Trophoblast cell (in vitro differentiated cells and primary cell): Measurements from ENCODE around the gene ARNT2.

ENCODE experiments used
- DNase-seq, 2 donors: peaks; one replicate each; pipeline ENCODE4 v3.0.0-alpha.2; 2016
- H2AFZ ChIP-seq: 2 replicates; pipeline ENCODE4 v1.6.1; 2013; ENCODE audit warnings: low read length, moderate library complexity, mild to moderate bottlenecking; ENCODE audit not compliant: insufficient read depth, poor library complexity
- H2AK5ac ChIP-seq: 2 replicates; pipeline ENCODE4 v1.6.1; 2013; ENCODE audit warnings: mild to moderate bottlenecking, low read length
- H2BK120ac ChIP-seq: 2 replicates; pipeline ENCODE4 v1.6.1; 2013; ENCODE audit warnings: low read length, mild to moderate bottlenecking, moderate library complexity; ENCODE audit not compliant: insufficient read depth, poor library complexity
- H2BK12ac ChIP-seq: 2 replicates; pipeline ENCODE4 v1.6.1; 2013; ENCODE audit warnings: mild to moderate bottlenecking, low read length, moderate library complexity
- H2BK5ac ChIP-seq: 2 replicates; pipeline ENCODE4 v1.6.1; 2013; ENCODE audit warnings: low read length, low read depth, moderate library complexity, mild to moderate bottlenecking; ENCODE audit not compliant: poor library complexity
- H3K14ac ChIP-seq: 2 replicates; pipeline ENCODE4 v1.6.1; 2013; ENCODE audit warnings: mild to moderate bottlenecking, low read length
- H3K18ac ChIP-seq: 2 replicates; pipeline ENCODE4 v1.6.1; 2013; ENCODE audit warnings: mild to moderate bottlenecking, low read length
- H3K23ac ChIP-seq: 2 replicates; pipeline ENCODE4 v1.6.1; 2013; ENCODE audit warnings: low read length
- H3K27ac ChIP-seq: 2 replicates; pipeline ENCODE4 v1.5.1; 2013; ENCODE audit warnings: low read depth, mild to moderate bottlenecking, inconsistent platforms, low read length, moderate library complexity
- H3K27me3 ChIP-seq: 2 replicates; pipeline ENCODE4 v1.6.1; 2013; ENCODE audit warnings: inconsistent platforms, mild to moderate bottlenecking, low read length, moderate library complexity; ENCODE audit not compliant: insufficient read depth
- H3K36me3 ChIP-seq, 2 experiments: 1 replicate in 1 of 2; 2 replicates in 1 of 2; pipeline ENCODE4 v1.6.1; 2013; ENCODE audit warnings: low read length in 2 of 2, mild to moderate bottlenecking in 2 of 2, moderate library complexity in 1 of 2; ENCODE audit not compliant: insufficient read depth in 2 of 2, control insufficient read depth in 1 of 2
- H3K4ac ChIP-seq: 2 replicates; pipeline ENCODE4 v1.6.1; 2013; ENCODE audit warnings: low read depth, mild to moderate bottlenecking, low read length, moderate library complexity
- H3K4me1 ChIP-seq, 2 experiments: 1 replicate in 1 of 2; 2 replicates in 1 of 2; pipeline ENCODE4 v1.6.1; 2013; ENCODE audit warnings: low read length in 2 of 2, mild to moderate bottlenecking in 2 of 2, moderate library complexity in 1 of 2; ENCODE audit not compliant: insufficient read depth in 2 of 2, control insufficient read depth in 1 of 2
- H3K4me2 ChIP-seq: 2 replicates; pipeline ENCODE4 v1.6.1; 2013; ENCODE audit warnings: inconsistent platforms, mild to moderate bottlenecking, low read length, moderate library complexity
- H3K4me3 ChIP-seq: 2 replicates; pipeline ENCODE4 v1.5.1; 2013; ENCODE audit warnings: mild to moderate bottlenecking, low read depth, low read length, inconsistent platforms
- H3K79me1 ChIP-seq: one replicate; pipeline ENCODE4 v1.6.1; 2013; ENCODE audit warnings: low read length
- H3K79me2 ChIP-seq: 2 replicates; pipeline ENCODE4 v1.6.1; 2013; ENCODE audit warnings: low read length, mild to moderate bottlenecking; ENCODE audit not compliant: control insufficient read depth, insufficient read depth, poor library complexity
- H3K9ac ChIP-seq: 2 replicates; pipeline ENCODE4 v1.6.1; 2013; ENCODE audit warnings: mild to moderate bottlenecking, low read length
- H3K9me3 ChIP-seq: 2 replicates; pipeline ENCODE4 v1.6.1; 2013; ENCODE audit warnings: low read depth, mild to moderate bottlenecking, control low read depth, inconsistent platforms, low read length; ENCODE audit not compliant: insufficient read depth
- H4K12ac ChIP-seq: 2 replicates; pipeline ENCODE4 v1.6.1; 2013; ENCODE audit warnings: low read depth, mild to moderate bottlenecking, low read length, moderate library complexity
- H4K8ac ChIP-seq: 2 replicates; pipeline ENCODE4 v1.6.1; 2013; ENCODE audit warnings: low read depth, mild to moderate bottlenecking, low read length, moderate library complexity
- H4K91ac ChIP-seq: one replicate; pipeline ENCODE4 v1.6.1; 2013; ENCODE audit warnings: low read depth, mild to moderate bottlenecking, low read length, moderate library complexity
- WGBS: extraction: QIAGEN DNeasy Blood & Tissue Kit; methylation state at CpG from one replicate; pipeline ENCODE4 v1.1.7; 2013; ENCODE audit warnings: missing lambda C conversion rate; ENCODE audit not compliant: insufficient read length, insufficient coverage; ENCODE audit errors: extremely low coverage; 5-methylcytosine and 5-hydroxymethylcytosine counted together

ARNT2 gene

DNA sequence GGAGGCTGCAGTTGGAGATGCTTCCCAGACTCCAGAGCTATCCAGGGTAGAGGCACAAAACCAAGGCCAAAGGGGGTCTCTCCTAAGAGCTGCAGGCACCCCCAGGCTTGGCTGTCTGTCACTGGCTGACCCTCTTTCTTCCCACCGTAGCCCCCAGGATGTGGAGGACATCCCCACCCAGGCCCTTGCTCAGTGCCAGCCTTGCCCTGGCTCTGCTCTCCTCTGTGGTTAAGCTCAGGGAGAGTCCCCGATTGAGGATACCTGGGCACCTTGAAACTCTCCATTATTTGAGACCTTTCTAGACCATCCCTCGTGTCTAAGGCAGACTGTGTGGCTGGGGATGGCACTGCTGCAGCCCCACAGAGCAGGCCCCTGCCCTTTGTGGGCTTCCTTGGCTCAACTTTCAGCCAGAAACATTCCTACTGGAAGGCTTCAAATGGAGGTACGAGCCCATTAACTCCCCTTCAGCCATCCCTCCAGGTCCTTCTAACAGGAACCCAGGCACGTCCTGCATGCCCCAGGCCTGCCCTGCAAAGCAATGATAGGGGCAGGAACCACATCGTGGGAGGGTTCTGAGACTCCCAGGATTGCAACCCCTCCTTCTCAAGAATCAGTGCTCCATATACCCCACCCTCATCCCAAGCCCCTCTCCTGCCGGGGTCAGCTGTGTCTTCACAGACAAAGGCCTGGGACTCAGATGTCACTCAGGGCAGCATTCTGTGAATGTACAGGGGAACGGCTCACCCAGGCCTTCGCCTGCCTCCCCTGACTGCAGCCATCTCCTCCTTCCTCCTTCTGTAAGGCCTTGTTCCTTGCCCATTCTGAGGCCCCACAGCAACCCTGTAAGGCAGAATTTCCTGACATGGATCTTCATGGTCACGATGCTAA lies 188.0 kb downstream of the ARNT2 start:
- Histone ChIP-seq H3K79me1 (no peaks in the 10 kb centered on the region), H3K18ac (no peak overlapping the region), H3K36me3 (no peaks in the 10 kb centered on the region), H3K27me3 (no peaks in the 10 kb centered on the region), H2BK12ac (no peak overlapping the region), H3K4ac (no peak overlapping the region), H3K4me3 (no peak overlapping the region), H3K4me1 (no peaks in the 10 kb centered on the region), H3K4me2 (no peak overlapping the region), H4K12ac (no peak overlapping the region), H3K14ac (no peak overlapping the region), H3K9me3 (no peaks in the 10 kb centered on the region), H2BK120ac (no peak overlapping the region), H3K23ac (no peak overlapping the region), H3K27ac (no peak overlapping the region), H3K9ac (no peak overlapping the region), H4K91ac (no peak overlapping the region), H3K79me2 (no peaks in the 10 kb centered on the region), H2AK5ac (no peak overlapping the region), H4K8ac (no peak overlapping the region), H2BK5ac (no peak overlapping the region), H2AFZ (no peak overlapping the region)
- no CpG with 5 or more reads among the region's 10 CpGs for WGBS
- DNase-seq: no peak

DNA sequence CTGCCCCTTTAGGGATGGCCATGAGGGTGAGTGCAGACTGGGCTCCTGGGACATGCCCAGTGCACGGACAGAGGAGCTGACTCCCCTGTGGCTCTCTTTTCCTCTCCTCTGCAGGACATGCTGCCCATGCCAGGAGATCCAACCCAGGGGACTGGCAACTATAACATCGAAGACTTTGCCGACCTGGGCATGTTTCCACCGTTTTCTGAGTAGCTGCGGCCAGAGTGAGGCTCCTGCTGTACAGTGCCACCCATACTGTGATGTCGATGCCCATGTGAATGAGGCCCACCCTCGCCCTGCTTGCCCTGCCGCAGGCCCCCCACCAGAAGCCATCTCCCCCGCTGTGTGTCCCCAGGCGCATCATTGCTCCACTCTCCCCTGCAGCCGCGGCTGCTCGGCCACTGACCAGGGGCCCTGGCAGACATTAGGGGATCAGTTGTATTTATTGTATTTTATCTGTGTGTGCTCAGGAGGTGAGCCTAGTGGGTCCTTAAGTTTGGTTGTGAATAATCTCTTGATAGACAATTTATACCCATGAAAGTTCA lies 189.4 kb downstream of the ARNT2 start:
- Histone ChIP-seq H3K4me3 (no peak overlapping the region), H3K27ac (no peak overlapping the region), H3K27me3 (no peaks in the 10 kb centered on the region), H3K9me3 (peaks cover 2% of the 10 kb centered on the region), H3K79me2 (no peaks in the 10 kb centered on the region), H3K9ac (no peak overlapping the region), H4K91ac (no peak overlapping the region), H2BK5ac (no peak overlapping the region), H3K14ac (no peak overlapping the region), H4K12ac (no peak overlapping the region), H3K4me1 (no peaks in the 10 kb centered on the region), H4K8ac (no peak overlapping the region), H3K23ac (no peak overlapping the region), H2BK12ac (no peak overlapping the region), H3K79me1 (no peaks in the 10 kb centered on the region), H3K18ac (no peak overlapping the region), H2BK120ac (no peak overlapping the region), H3K4me2 (no peak overlapping the region), H3K36me3 (no peaks in the 10 kb centered on the region), H2AFZ (no peak overlapping the region), H2AK5ac (no peak overlapping the region), H3K4ac (no peak overlapping the region)
- no peak for DNase-seq
- WGBS: no CpG with 5 or more reads among the region's 13 CpGs

DNA sequence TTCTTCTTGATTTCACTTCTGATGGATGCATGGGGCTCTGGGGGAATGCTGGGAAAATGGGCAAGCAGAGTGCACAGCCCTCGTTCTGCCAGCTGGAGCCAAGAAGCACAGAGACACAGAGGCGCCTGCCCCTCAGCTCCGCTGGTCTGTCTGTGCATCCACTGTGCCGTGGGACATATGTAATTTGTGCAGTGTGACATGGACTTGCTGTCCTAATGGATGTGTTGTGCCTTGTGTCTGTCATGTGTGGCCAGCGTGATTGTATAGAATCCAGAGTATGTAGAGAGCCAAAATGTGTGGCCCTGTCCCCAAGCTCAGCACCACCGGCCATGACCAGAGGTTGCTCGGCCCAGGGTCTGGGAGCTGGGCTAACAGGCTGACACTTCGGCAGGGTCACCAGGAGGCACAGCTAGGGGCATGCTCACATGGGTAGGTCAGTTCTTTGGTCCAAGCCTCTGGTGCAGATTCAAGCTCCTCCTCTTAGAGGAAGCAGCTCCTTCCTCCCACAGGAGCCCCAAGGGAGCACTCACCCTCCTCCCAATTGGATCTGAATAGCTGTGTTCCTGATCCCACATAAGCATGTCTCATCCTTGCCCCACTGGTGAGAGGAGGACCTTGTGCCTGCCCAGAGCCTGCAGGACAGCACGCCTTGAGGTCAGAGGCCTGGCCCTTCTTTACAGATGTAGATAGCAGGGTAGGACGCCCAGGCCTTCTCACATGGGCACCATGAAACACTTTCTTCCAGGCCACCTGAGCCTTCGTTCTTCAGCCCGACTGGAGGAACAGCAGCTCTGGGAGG lies 190.1 kb downstream of the ARNT2 start:
- Histone ChIP-seq H3K79me2 (no peaks in the 10 kb centered on the region), H3K36me3 (no peaks in the 10 kb centered on the region), H2AFZ (no peak overlapping the region), H3K18ac (no peak overlapping the region), H4K91ac (no peak overlapping the region), H3K4me1 (no peaks in the 10 kb centered on the region), H3K27me3 (no peaks in the 10 kb centered on the region), H3K4me3 (no peak overlapping the region), H4K12ac (no peak overlapping the region), H3K9ac (no peak overlapping the region), H3K23ac (no peak overlapping the region), H3K79me1 (no peaks in the 10 kb centered on the region), H3K9me3 (peaks cover 2% of the 10 kb centered on the region), H4K8ac (no peak overlapping the region), H2BK5ac (no peak overlapping the region), H3K4ac (no peak overlapping the region), H3K14ac (no peak overlapping the region), H2BK12ac (no peak overlapping the region), H3K27ac (no peak overlapping the region), H3K4me2 (no peak overlapping the region), H2AK5ac (no peak overlapping the region), H2BK120ac (no peak overlapping the region)
- WGBS: no CpG with 5 or more reads among the region's 12 CpGs
- no peak for DNase-seq

DNA sequence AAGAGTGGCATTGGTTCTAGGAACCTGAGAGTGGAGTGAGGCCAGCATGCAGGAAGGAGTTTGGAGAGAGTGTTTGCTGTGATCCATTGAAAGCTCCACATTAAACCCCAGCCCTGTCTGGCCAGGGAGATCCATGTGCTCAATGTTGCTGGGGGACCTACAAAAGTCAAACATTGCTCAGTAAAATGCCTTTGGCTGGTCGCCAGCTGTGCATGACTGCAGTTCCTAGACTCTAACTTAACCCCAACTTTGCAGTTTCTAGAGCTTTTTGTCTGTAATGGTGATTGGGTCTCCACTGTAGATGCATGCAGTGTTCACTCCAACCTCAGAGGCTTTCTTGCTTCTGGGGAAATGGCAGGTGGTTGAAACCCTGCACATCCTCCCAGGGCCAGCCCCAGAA lies 191.2 kb downstream of the ARNT2 start:
- H2AK5ac ChIP-seq: no peak overlapping the region
- H3K36me3 ChIP-seq: no peaks in the 10 kb centered on the region
- no peak overlapping the region for H4K8ac ChIP-seq
- no peak overlapping the region for H3K27ac ChIP-seq
- no peaks in the 10 kb centered on the region for H3K4me1 ChIP-seq
- no peak overlapping the region for H3K4me3 ChIP-seq
- WGBS: no CpG with 5 or more reads among the region's 1 CpG
- no peak overlapping the region for H2BK12ac ChIP-seq
- peaks cover 2% of the 10 kb centered on the region for H3K9me3 ChIP-seq
- H3K14ac ChIP-seq: no peak overlapping the region
- H2AFZ ChIP-seq: no peak overlapping the region
- no peak overlapping the region for H3K4me2 ChIP-seq
- no peak overlapping the region for H2BK5ac ChIP-seq
- no peak overlapping the region for H3K4ac ChIP-seq
- H3K79me2 ChIP-seq: no peaks in the 10 kb centered on the region
- H3K9ac ChIP-seq: no peak overlapping the region
- H4K12ac ChIP-seq: no peak overlapping the region
- DNase-seq: no peak
- H3K18ac ChIP-seq: no peak overlapping the region
- H3K23ac ChIP-seq: no peak overlapping the region
- H3K79me1 ChIP-seq: no peaks in the 10 kb centered on the region
- H4K91ac ChIP-seq: no peak overlapping the region
- H2BK120ac ChIP-seq: no peak overlapping the region
- no peaks in the 10 kb centered on the region for H3K27me3 ChIP-seq
